GM12865 (cell line): ENCODE data around the gene TLCD3B.

ENCODE experiments used
- DNase-seq: peaks from one replicate; pipeline ENCODE4 v3.0.0; 2010; ENCODE audit warnings: low read depth
- H3K4me3 ChIP-seq: 2 replicates; pipeline ENCODE4 v1.5.1; 2011; ENCODE audit warnings: mild to moderate bottlenecking, low read depth, low read length, control low read depth
- TF ChIP-seq, protein P1 (sequence below): IDR thresholded peaks from 2 replicates; pipeline ENCODE4 v1.5.1; 2011; ENCODE audit warnings: low read length, control low read depth, low read depth, inconsistent platforms; ENCODE audit not compliant: insufficient read depth; ENCODE audit errors: missing control alignments

The TLCD3B gene

DNA sequence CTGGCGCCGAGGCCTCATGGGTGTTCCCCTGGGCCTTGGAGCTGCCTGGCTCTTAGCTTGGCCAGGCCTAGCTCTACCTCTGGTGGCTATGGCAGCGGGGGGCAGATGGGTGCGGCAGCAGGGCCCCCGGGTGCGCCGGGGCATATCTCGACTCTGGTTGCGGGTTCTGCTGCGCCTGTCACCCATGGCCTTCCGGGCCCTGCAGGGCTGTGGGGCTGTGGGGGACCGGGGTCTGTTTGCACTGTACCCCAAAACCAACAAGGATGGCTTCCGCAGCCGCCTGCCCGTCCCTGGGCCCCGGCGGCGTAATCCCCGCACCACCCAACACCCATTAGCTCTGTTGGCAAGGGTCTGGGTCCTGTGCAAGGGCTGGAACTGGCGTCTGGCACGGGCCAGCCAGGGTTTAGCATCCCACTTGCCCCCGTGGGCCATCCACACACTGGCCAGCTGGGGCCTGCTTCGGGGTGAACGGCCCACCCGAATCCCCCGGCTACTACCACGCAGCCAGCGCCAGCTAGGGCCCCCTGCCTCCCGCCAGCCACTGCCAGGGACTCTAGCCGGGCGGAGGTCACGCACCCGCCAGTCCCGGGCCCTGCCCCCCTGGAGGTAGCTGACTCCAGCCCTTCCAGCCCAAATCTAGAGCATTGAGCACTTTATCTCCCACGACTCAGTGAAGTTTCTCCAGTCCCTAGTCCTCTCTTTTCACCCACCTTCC lies 43.5 kb downstream of the TLCD3B start:
- TF ChIP-seq, protein P1, sequence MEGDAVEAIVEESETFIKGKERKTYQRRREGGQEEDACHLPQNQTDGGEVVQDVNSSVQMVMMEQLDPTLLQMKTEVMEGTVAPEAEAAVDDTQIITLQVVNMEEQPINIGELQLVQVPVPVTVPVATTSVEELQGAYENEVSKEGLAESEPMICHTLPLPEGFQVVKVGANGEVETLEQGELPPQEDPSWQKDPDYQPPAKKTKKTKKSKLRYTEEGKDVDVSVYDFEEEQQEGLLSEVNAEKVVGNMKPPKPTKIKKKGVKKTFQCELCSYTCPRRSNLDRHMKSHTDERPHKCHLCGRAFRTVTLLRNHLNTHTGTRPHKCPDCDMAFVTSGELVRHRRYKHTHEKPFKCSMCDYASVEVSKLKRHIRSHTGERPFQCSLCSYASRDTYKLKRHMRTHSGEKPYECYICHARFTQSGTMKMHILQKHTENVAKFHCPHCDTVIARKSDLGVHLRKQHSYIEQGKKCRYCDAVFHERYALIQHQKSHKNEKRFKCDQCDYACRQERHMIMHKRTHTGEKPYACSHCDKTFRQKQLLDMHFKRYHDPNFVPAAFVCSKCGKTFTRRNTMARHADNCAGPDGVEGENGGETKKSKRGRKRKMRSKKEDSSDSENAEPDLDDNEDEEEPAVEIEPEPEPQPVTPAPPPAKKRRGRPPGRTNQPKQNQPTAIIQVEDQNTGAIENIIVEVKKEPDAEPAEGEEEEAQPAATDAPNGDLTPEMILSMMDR: no peak
- DNase-seq: no peak
- H3K4me3 ChIP-seq: no peak overlapping the region

- H3K4me3 ChIP-seq: no peak overlapping the region
- DNase-seq: no peak
- TF ChIP-seq, protein P1: no peak
These were observed 44.1 kb downstream of the TLCD3B start for GRCh38 chr16:29986931-29987330.

GRCh38 chr16:29986231-29986630 lies 44.8 kb downstream of the TLCD3B start:
- no peak for DNase-seq
- H3K4me3 ChIP-seq: no peak overlapping the region
- TF ChIP-seq, protein P1: no peak

DNA sequence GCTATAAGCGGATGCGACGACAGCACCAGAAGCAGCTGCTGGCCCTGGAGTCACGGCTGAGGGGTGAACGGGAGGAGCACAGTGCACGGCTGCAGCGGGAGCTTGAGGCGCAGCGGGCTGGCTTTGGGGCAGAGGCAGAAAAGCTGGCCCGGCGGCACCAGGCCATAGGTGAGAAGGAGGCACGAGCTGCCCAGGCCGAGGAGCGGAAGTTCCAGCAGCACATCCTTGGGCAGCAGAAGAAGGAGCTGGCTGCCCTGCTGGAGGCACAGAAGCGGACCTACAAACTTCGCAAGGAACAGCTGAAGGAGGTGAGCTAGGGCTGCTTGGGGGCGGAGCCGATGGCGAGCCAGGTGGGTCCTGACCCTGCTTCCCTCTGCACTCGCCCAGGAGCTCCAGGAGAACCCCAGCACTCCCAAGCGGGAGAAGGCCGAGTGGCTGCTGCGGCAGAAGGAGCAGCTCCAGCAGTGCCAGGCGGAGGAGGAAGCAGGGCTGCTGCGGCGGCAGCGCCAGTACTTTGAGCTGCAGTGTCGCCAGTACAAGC lies 45.7 kb downstream of the TLCD3B start:
- H3K4me3 ChIP-seq: no peak overlapping the region
- no peak for DNase-seq
- TF ChIP-seq, protein P1: no peak

DNA sequence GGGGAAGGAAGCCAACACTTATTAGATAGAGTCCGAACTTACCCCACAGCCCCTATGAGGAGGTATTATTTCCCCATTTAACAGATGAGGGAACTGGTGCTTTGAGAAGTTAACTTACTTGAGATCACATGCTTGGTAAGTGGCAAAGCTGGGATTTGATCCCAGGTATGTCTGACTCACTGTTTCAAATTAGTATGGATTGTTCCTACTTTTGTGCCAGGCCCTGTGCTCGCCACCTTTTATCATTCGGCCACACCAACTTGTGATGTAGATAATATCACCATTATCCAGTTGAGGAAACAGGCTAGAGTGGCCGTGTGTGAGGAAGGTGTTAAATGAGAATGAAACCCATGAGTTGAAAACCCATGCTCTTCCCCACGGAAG lies 46.3 kb downstream of the TLCD3B start:
- no peak overlapping the region for H3K4me3 ChIP-seq
- DNase-seq: no peak
- TF ChIP-seq, protein P1: no peak

DNA sequence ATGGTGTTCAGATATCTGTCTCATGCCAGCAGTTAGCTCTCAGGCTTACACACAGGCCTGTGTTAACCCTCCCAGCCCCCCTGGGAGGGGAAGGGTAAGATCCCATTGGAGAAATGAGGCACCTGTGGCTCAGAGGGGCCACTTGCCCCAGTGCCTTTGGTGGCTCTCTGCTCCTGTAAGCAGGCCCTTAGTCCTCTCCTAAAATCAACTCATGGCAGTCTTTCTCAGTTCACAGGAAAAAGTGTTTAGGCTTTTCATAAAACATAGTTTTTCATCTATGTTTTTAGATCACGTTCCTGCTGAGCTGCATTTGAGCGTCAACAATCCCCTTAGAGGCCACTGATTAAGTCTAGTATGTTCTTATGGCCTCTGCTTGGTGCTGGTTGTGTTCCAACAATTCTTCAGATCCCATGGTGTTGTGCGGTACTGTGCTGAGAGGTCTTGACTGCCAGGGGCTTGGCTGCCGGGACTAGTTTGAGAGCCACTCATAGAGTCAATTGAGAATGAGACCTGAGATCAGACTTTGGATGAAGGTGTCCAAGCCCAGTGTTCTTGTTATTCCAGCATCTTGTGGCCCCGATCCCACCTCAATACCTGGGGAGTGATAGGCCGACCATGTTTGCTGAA lies 46.8 kb downstream of the TLCD3B start:
- no peak overlapping the region for H3K4me3 ChIP-seq
- no peak for DNase-seq
- TF ChIP-seq, protein P1: no peak
